NCI-H2227 treated with DMSO at 0.1 percent for 48 hours (cell line): ENCODE results near the gene FANCE.
A peak's percentile ranks its signal among the peaks of the same experiment; 100 is the strongest.
"Not testable (repeated sequence)": the region's sequence is repeated elsewhere in the genome, so short reads cannot be mapped to it uniquely, and the experiment has no call there.

Experiments
- DNase-seq: peaks from one replicate; lab custom pipeline; 2025; lab: John Stamatoyannopoulos, UW

Gene FANCE

GRCh38 chr6:35432291-35432690 is 19.8 kb upstream of the FANCE start:
- DNase-seq, result no peak

- not testable (repeated sequence) for DNase-seq
These were observed 19.4 kb upstream of the FANCE start for GRCh38 chr6:35432702-35433101.

GRCh38 chr6:35435074-35435837 is 16.9 kb upstream of the FANCE start:
- no peak for DNase-seq

GRCh38 chr6:35436071-35436857 is 15.9 kb upstream of the FANCE start:
- no peak for DNase-seq

- not testable (repeated sequence) for DNase-seq
These were observed 13.6 kb upstream of the FANCE start for GRCh38 chr6:35438378-35439065.

- DNase-seq, result no peak
These were observed 12.8 kb upstream of the FANCE start for GRCh38 chr6:35439308-35439707.

- no peak for DNase-seq
These were observed 10.9 kb upstream of the FANCE start for GRCh38 chr6:35441205-35441604.

GRCh38 chr6:35441642-35442041 is 10.5 kb upstream of the FANCE start:
- DNase-seq, result no peak

- no peak for DNase-seq
These were observed 9.4 kb upstream of the FANCE start for GRCh38 chr6:35442693-35443092.

- no peak for DNase-seq
These were observed 8.7 kb upstream of the FANCE start for GRCh38 chr6:35443341-35444030.

- DNase-seq, result no peak
These were observed 6.4 kb upstream of the FANCE start for GRCh38 chr6:35445691-35446090.

GRCh38 chr6:35448191-35448590 is 3.9 kb upstream of the FANCE start:
- DNase-seq, result no peak

GRCh38 chr6:35449287-35449881 is 2.8 kb upstream of the FANCE start:
- peak; percentile 83 for DNase-seq

- no peak for DNase-seq
These were observed 570 bp upstream of the FANCE start for GRCh38 chr6:35451354-35452182.

- no peak for DNase-seq
These were observed 1.1 kb downstream of the FANCE start for GRCh38 chr6:35453236-35453635.

- DNase-seq, result peak; percentile 26
These were observed 2.4 kb downstream of the FANCE start for GRCh38 chr6:35454391-35455110.

- DNase-seq, result no peak
These were observed 5.8 kb downstream of the FANCE start for GRCh38 chr6:35457907-35458306.

- no peak for DNase-seq
These were observed 9.1 kb downstream of the FANCE start for GRCh38 chr6:35461270-35461669.

GRCh38 chr6:35463292-35463691 is 11.2 kb downstream of the FANCE start:
- no peak for DNase-seq

GRCh38 chr6:35465646-35466045 is 13.5 kb downstream of the FANCE start:
- DNase-seq, result no peak
